A673 (cell line): ENCODE data around the gene QKI.

Experiments
- CTCF ChIP-seq: fragments of 300-800, 200-600 bp; sonication (generic); conservative IDR thresholded peaks from 2 replicates; pipeline ENCODE4 v1.5.1; 2017; ENCODE audit warnings: low read depth, mild to moderate bottlenecking, antibody characterized with exemption, low read length, moderate library complexity, mixed read lengths
- EZH2 ChIP-seq: fragments of 200-600 bp; sonication (generic); IDR thresholded peaks from 2 replicates; pipeline ENCODE4 v1.6.1; 2017; ENCODE audit warnings: borderline replicate concordance, low read depth, mild to moderate bottlenecking, mixed read lengths, antibody characterized with exemption, low read length; ENCODE audit not compliant: poor library complexity, severe bottlenecking

DNA sequence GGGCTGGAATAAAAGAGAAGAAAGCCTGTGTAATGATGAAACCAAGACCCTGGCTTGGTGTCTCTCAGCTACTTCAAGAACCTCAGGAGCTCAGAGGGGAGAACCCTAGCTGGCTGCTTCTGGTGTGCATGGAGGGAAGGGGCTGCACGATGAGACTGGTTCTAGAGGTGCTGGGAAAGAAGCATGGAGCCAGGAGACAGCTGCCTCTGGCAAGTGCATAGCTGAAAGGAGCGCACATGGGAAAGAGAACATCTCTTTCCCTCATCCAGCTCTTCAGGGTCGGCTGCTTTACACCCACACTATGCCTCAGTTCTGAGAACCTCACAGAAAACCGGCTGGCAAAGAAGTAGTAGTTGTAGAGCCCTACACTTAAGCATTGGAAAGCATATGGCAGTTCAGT lies 139.5 kb downstream of the QKI start:
- TF ChIP-seq CTCF (no peak), EZH2 (no peak)
